ENCODE data around the gene JOSD1.
A peak's percentile ranks its signal among the peaks of the same experiment; 100 is the strongest.

The JOSD1 gene

DNA sequence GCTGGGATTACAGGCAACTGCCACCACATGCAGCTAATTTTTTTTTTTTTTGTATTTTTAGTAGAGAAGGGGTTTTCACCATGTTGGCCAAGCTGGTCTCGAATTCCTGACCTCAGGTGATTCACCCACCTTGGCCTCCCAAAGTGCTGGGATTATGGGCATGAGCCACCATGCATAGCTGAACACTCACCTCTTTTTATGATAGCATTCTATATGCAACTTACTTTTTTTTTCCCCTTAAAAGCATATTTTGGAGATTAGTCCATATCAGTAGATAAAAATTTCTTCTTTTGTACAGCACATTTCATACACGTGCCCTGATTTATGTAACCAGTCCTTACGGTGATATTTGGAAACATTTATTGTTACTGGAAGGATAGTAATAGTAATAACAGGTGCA, 19.6 kb upstream of the JOSD1 start:
- Histone ChIP-seq H3K36me3 (ENCODE audit: insufficient read depth, low read length) (peaks cover 88% of the 10 kb centered on the region), H3K4me2 (ENCODE audit: insufficient read depth, low read length) (no peak overlapping the region), H2AFZ (ENCODE audit: low read depth, low read length) (no peak overlapping the region), H4K20me1 (ENCODE audit: insufficient read depth, low read length) (peaks cover 28% of the 10 kb centered on the region), H3K27me3 (ENCODE audit: insufficient read depth, low read length, poor library complexity) (no peaks in the 10 kb centered on the region), H3K4me3 (ENCODE audit: low read depth in 1 of 2, low read length in 2 of 2) (no peak overlapping the region), H3K79me2 (ENCODE audit: insufficient read depth, low read length) (peaks cover 30% of the 10 kb centered on the region), H3K9ac (ENCODE audit: low read depth, low read length) (no peak overlapping the region), H3K4me1 (ENCODE audit: insufficient read depth, low read length) (no peaks in the 10 kb centered on the region), H3K9me3 (ENCODE audit: insufficient read depth, low read length, severe bottlenecking) (no peaks in the 10 kb centered on the region), H3K27ac (ENCODE audit: low read length) (no peak overlapping the region)
- DNase-seq = no peak
- ATAC-seq (ENCODE audit: insufficient read depth, low read depth) = no peak
- no peak for TF ChIP-seq EZH2 (IDR thresholded peaks at IDR 0.05; ENCODE audit: borderline replicate concordance, low read depth, low read length, severe bottlenecking)
- TF ChIP-seq, protein P1, sequence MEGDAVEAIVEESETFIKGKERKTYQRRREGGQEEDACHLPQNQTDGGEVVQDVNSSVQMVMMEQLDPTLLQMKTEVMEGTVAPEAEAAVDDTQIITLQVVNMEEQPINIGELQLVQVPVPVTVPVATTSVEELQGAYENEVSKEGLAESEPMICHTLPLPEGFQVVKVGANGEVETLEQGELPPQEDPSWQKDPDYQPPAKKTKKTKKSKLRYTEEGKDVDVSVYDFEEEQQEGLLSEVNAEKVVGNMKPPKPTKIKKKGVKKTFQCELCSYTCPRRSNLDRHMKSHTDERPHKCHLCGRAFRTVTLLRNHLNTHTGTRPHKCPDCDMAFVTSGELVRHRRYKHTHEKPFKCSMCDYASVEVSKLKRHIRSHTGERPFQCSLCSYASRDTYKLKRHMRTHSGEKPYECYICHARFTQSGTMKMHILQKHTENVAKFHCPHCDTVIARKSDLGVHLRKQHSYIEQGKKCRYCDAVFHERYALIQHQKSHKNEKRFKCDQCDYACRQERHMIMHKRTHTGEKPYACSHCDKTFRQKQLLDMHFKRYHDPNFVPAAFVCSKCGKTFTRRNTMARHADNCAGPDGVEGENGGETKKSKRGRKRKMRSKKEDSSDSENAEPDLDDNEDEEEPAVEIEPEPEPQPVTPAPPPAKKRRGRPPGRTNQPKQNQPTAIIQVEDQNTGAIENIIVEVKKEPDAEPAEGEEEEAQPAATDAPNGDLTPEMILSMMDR (IDR thresholded peaks at IDR 0.05; ENCODE audit: borderline replicate concordance, extremely low read depth, low read length, poor library complexity, severe bottlenecking) = no peak

GRCh38 chr22:38719196-38719595, 18.5 kb upstream of the JOSD1 start:
- Histone ChIP-seq H3K27ac (ENCODE audit: low read length) (no peak overlapping the region), H3K4me2 (ENCODE audit: insufficient read depth, low read length) (no peak overlapping the region), H3K4me3 (ENCODE audit: low read depth in 1 of 2, low read length in 2 of 2) (no peak overlapping the region), H3K79me2 (ENCODE audit: insufficient read depth, low read length) (peaks cover 41% of the 10 kb centered on the region), H3K9ac (ENCODE audit: low read depth, low read length) (no peak overlapping the region), H3K4me1 (ENCODE audit: insufficient read depth, low read length) (no peaks in the 10 kb centered on the region), H4K20me1 (ENCODE audit: insufficient read depth, low read length) (peaks cover 36% of the 10 kb centered on the region), H3K9me3 (ENCODE audit: insufficient read depth, low read length, severe bottlenecking) (no peaks in the 10 kb centered on the region), H3K36me3 (ENCODE audit: insufficient read depth, low read length) (peaks cover 81% of the 10 kb centered on the region), H2AFZ (ENCODE audit: low read depth, low read length) (no peak overlapping the region), H3K27me3 (ENCODE audit: insufficient read depth, low read length, poor library complexity) (no peaks in the 10 kb centered on the region)
- ATAC-seq (ENCODE audit: insufficient read depth, low read depth) (no peak), DNase-seq (no peak)
- no peak for TF ChIP-seq EZH2 (IDR thresholded peaks at IDR 0.05; ENCODE audit: borderline replicate concordance, low read depth, low read length, severe bottlenecking)
- TF ChIP-seq, protein P1 (IDR thresholded peaks at IDR 0.05; ENCODE audit: borderline replicate concordance, extremely low read depth, low read length, poor library complexity, severe bottlenecking) = no peak

DNA sequence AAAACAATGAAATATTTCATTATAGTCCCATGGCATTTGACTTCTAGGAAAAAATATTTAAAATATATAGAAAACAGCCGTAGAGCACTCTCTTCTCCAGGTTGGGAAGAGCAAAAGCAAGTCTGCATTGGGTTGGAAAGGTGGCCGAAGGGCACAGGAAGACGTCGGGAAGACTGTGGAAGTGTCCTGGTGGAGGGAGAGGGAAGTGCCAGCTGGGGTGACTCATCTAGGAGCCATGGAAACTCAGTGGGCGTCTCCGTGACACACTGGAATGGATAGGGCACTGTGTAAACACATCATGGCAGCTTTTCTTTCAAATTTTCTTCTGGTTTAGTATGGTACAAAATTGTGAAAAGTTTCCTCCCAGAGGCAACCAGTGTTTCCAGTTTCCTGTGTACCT, 17.7 kb upstream of the JOSD1 start:
- Histone ChIP-seq H3K4me2 (ENCODE audit: insufficient read depth, low read length) (no peak overlapping the region), H3K4me1 (ENCODE audit: insufficient read depth, low read length) (no peaks in the 10 kb centered on the region), H3K27ac (ENCODE audit: low read length) (no peak overlapping the region), H3K9me3 (ENCODE audit: insufficient read depth, low read length, severe bottlenecking) (no peaks in the 10 kb centered on the region), H3K9ac (ENCODE audit: low read depth, low read length) (no peak overlapping the region), H3K4me3 (ENCODE audit: low read depth in 1 of 2, low read length in 2 of 2) (no peak overlapping the region), H3K79me2 (ENCODE audit: insufficient read depth, low read length) (peaks cover 49% of the 10 kb centered on the region), H2AFZ (ENCODE audit: low read depth, low read length) (no peak overlapping the region), H4K20me1 (ENCODE audit: insufficient read depth, low read length) (peaks cover 40% of the 10 kb centered on the region), H3K36me3 (ENCODE audit: insufficient read depth, low read length) (peaks cover 73% of the 10 kb centered on the region), H3K27me3 (ENCODE audit: insufficient read depth, low read length, poor library complexity) (no peaks in the 10 kb centered on the region)
- TF ChIP-seq, protein P1 (IDR thresholded peaks at IDR 0.05; ENCODE audit: borderline replicate concordance, extremely low read depth, low read length, poor library complexity, severe bottlenecking) = peak; percentile 2
- no peak for TF ChIP-seq EZH2 (IDR thresholded peaks at IDR 0.05; ENCODE audit: borderline replicate concordance, low read depth, low read length, severe bottlenecking)
- no peak for ATAC-seq (ENCODE audit: insufficient read depth, low read depth)
- DNase-seq = no peak

DNA sequence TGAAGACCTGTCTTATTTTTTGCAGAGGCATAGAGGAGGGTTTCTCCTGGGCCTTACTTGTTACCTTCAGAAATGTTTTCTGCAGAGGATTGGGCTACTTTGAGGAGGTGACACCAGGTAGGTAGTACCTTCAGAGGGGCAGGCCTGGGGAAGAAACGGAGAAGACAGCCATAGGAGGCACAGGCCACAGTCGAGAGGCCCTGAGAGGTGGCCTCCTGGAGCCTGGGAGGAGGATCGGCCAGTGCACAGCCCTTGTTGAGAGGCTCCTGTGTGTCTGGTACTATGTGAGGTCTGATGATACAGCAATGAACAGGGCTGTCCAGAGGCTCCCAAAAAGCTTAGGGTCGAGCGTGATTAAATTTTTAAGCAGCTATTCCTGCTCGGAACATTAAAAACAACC, 16.5 kb upstream of the JOSD1 start:
- TF ChIP-seq, protein P1 (IDR thresholded peaks at IDR 0.05; ENCODE audit: borderline replicate concordance, extremely low read depth, low read length, poor library complexity, severe bottlenecking) = no peak
- no peak for TF ChIP-seq EZH2 (IDR thresholded peaks at IDR 0.05; ENCODE audit: borderline replicate concordance, low read depth, low read length, severe bottlenecking)
- peaks cover 61% of the 10 kb centered on the region for H3K79me2 ChIP-seq (ENCODE audit: insufficient read depth, low read length)
- no peak overlapping the region for H3K27ac ChIP-seq (ENCODE audit: low read length)
- no peak overlapping the region for H3K4me2 ChIP-seq (ENCODE audit: insufficient read depth, low read length)
- no peaks in the 10 kb centered on the region for H3K27me3 ChIP-seq (ENCODE audit: insufficient read depth, low read length, poor library complexity)
- H3K4me1 ChIP-seq (ENCODE audit: insufficient read depth, low read length) = peaks cover 8% of the 10 kb centered on the region; the same call in 1 of the 2 replicates
- H3K4me3 ChIP-seq (ENCODE audit: low read depth in 1 of 2, low read length in 2 of 2) = no peak overlapping the region
- H3K9me3 ChIP-seq (ENCODE audit: insufficient read depth, low read length, severe bottlenecking) = no peaks in the 10 kb centered on the region
- no peak overlapping the region for H3K9ac ChIP-seq (ENCODE audit: low read depth, low read length)
- no peak for ATAC-seq (ENCODE audit: insufficient read depth, low read depth)
- H4K20me1 ChIP-seq (ENCODE audit: insufficient read depth, low read length) = peaks cover 52% of the 10 kb centered on the region
- H2AFZ ChIP-seq (ENCODE audit: low read depth, low read length) = no peak overlapping the region
- H3K36me3 ChIP-seq (ENCODE audit: insufficient read depth, low read length) = peaks cover 73% of the 10 kb centered on the region
- no peak for DNase-seq

Measured in DND-41 (cell line).